T-helper 1 cell treated with Interleukin-12 subunit alpha and Interleukin-12 subunit beta and Interleukin-4 antibody, amounts not matched to agents 30 ng/mL and 1 ng/mL, for 36 hours (primary cell): Measurements from ENCODE around the gene CD27. TPM values are rescaled to one million over a fixed set of nuclear protein-coding genes. Genes with fewer than 3 reads are reported as not detected.

Experiments
- intact Hi-C: fragments of 100-400 bp; cut with micrococcal nuclease; formaldehyde crosslinking; loops from one replicate; pipeline ENCODE4 v1.15.1; 2024
- total RNA-seq: library from RNA; stranded (reverse); gene quantifications from 2 replicates; pipeline ENCODE4 v1.2.3, GENCODE V29; 2022

Gene CD27
- total RNA-seq: 88.3 and 89.8 TPM in 2 replicates

DNA sequence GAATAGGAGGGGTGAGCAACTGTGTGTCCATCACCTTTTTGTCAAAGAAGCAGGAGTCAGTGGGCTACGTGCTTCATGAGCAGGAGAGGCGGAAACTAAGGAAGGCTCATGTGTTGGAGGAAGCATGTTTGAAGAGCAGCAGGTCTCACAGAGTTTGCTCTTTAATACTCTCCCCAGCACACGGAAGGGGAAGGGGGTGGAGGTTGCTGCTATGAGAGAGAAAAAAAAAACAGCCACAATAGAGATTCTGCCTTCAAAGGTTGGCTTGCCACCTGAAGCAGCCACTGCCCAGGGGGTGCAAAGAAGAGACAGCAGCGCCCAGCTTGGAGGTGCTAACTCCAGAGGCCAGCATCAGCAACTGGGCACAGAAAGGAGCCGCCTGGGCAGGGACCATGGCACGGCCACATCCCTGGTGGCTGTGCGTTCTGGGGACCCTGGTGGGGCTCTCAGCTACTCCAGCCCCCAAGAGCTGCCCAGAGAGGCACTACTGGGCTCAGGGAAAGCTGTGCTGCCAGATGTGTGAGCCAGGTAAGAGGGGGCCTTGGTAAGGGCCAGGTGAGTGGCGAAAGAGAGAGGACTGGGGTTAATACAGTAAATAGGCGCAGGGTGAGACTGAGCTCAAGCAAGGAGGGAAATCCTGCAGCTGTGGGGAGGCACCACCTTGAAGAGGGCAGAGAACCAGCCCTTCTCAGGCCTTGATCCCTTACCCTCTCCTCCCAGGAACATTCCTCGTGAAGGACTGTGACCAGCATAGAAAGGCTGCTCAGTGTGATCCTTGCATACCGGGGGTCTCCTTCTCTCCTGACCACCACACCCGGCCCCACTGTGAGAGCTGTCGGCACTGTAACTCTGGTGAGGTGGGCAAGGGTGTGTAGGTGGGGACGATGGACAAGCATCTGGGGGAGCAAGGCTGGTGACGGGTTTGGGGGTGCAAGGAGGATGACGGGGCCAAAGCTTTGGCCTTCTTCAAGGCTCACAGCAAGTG is at the start of gene CD27:
CD27 (plus strand) TSS at position 252 of the 985 bp plus-strand sequence; CDS start at position 393, 141 bp downstream.
- intact Hi-C loops: loop anchor here (1.0 kb wide), 4 partner anchors 7 to 22 kb away; partner anchors contain the start of gene TAPBPL

- intact Hi-C loops: no loop called here
Observed at GRCh38 chr12:6396031-6396430, 48.7 kb upstream of the CD27 start.

GRCh38 chr12:6399884-6400644 is 44.7 kb upstream of the CD27 start:
- intact Hi-C loops: no loop called here

GRCh38 chr12:6404390-6404789 is 40.4 kb upstream of the CD27 start:
- intact Hi-C loops: no loop called here

DNA sequence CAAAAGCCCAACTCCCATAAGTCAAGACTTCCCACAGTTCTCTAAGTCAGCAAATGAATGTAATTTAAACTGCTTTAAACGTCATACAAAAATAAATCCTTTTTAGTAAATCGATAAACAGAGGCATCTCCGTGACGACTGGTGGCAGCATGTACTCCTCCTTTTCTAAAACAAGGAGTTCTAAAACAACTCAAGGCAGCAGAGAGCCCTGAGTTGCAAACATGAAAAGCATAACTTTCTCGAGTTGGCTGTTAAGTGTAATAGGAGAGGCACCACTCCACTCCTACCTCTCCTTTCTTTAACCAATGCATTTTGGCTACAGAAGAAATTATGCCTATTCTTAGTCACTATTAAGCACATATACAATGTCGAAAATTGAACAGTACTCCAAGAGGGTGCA is 38.8 kb upstream of the CD27 start:
- intact Hi-C loops: no loop called here

- intact Hi-C loops: no loop called here
Observed at GRCh38 chr12:6407236-6407954, 37.4 kb upstream of the CD27 start.

GRCh38 chr12:6416596-6416995 is 28.2 kb upstream of the CD27 start:
- intact Hi-C loops: no loop called here

DNA sequence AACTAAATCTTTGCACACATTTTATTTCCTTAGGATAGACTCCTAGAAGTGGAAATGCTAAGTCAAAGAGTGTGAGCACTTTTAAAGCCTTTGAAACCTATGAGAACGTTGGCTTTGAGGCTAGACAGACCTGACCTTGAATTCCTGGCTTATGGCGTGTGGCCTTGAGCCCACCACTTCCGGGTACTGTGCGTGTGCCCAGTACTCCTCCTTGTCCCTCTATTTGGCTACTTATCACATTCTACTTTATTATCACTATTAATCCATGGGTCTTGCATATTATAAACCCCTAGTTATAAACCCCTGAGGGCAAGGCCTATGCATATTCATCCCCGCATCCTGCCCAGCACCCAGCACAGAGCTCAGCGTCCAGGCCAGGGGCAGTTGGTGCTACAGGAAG is 26.0 kb upstream of the CD27 start:
- intact Hi-C loops: no loop called here

GRCh38 chr12:6420364-6420763 is 24.4 kb upstream of the CD27 start:
- intact Hi-C loops: no loop called here

- intact Hi-C loops: loop anchor here (1.0 kb wide), 10 partner anchors 21 to 135 kb away; partner anchors contain the start of genes CD27, GAPDH, MRPL51 and TAPBPL
Observed at GRCh38 chr12:6423267-6424007, 21.3 kb upstream of the CD27 start.

GRCh38 chr12:6424008-6424347 is 20.8 kb upstream of the CD27 start:
- intact Hi-C loops: no loop called here

- intact Hi-C loops: no loop called here
Observed at GRCh38 chr12:6424866-6425265, 19.9 kb upstream of the CD27 start.

DNA sequence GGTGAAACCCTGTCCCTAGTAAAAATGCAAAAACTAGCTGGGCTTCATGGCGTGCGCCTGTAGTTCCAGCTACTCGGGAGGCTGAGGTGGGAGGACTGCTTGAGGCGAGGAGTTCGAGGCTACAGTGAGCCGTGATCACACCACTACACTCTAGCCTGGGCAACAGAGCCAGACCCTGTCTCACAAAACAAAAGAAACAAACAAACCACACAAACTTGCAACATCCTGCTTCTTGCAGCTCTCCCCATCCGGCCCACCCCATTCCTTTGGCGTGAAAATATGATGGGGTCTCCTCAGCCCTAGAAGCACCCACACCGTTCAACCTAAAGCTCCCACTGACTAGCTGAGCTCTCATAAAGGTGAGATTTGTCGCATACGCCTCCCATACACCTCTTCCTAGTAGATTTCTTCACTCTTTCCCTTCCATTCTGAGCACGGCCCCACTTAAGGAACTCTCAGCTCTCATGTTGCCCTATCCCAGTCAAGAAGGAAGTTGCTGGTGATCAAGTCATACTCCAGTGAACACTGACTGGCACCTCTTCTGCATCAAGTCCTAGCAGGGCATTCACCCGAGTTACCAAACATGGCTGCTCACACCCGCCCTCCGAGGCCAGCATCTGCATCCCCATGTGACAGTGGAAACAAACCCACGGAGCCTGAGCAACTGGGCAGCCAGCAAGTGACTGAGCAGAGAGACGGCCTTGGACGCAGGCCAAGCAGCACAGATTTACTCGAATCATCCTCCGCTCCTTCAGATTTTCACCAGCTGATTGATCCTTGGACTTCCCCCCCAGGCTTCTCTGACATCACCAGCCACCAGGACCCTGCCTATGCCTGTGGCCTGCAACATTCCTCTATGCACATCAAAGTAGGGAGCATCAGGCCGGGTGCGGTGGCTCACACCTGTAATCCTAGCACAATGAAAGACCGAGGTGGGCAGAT is 18.9 kb upstream of the CD27 start:
- intact Hi-C loops: loop anchor here (2.0 kb wide), 1 partner anchor 37 kb away; no protein-coding TSS in a partner anchor

GRCh38 chr12:6426882-6427671 is 17.7 kb upstream of the CD27 start:
- intact Hi-C loops: loop anchor here (1.0 to 2.0 kb wide), 5 partner anchors 19 to 66 kb away; partner anchors contain the start of genes MRPL51, TAPBPL and VAMP1

- intact Hi-C loops: loop anchor here (1.0 to 2.0 kb wide), 5 partner anchors 19 to 66 kb away; partner anchors contain the start of genes MRPL51, TAPBPL and VAMP1
Observed at GRCh38 chr12:6427796-6428195, 17.0 kb upstream of the CD27 start.

DNA sequence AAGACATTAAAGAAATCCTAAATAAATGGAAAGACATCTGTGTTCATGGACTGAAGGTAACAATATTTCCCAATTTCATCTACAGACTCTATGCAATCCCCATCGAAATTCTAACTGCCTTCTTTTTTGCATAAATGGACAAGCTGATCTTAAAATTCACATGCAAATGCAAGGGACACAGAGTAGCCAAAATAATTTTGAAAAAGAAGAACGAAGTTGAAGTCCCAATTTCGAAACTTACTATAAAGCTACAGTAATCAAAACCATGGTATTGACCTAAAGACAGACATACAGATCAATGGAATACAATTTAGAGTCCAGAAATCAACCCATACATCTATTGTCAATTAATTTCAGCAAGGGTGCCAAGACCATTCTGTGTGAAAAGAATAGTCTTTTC is 16.4 kb upstream of the CD27 start:
- intact Hi-C loops: no loop called here

- intact Hi-C loops: no loop called here
Observed at GRCh38 chr12:6430124-6430989, 14.4 kb upstream of the CD27 start.

GRCh38 chr12:6432991-6433390 is 11.8 kb upstream of the CD27 start:
- intact Hi-C loops: no loop called here
